AG10803 (cell line): Measurements from ENCODE around the gene WFDC1.

Experiments used
- DNase-seq: peaks from one replicate; pipeline ENCODE4 v3.0.0; 2010; ENCODE audit warnings: low read depth
- H3K4me3 ChIP-seq: 2 replicates; pipeline ENCODE4 v1.5.1; 2011; ENCODE audit warnings: mild to moderate bottlenecking, low read length, control low read depth
- TF ChIP-seq, protein P1 (sequence below): conservative IDR thresholded peaks from 2 replicates; pipeline ENCODE4 v1.5.1; 2011; ENCODE audit warnings: mild to moderate bottlenecking, low read length, control low read depth, inconsistent platforms

Gene WFDC1

DNA sequence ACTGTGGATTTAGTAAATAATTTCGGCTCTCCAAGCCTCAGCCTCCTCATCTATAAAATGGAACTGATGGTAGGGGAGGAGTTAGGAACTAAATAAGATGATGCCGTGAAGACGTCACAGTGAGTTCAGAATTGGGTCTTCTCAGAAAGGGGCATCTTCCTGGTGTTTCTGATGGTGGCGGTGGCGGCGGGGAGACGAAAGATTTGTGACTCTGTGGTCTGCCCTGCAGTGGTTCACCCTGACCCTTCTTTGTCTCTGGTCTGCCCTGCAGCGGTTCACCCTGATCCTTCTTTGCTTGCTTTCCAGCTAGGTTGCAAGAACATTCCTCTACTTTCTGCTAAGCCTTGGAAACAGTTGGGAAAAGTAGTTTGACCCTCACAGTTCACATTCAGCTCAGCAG, 34.3 kb downstream of the WFDC1 start:
- DNase-seq = no peak
- TF ChIP-seq, protein P1, sequence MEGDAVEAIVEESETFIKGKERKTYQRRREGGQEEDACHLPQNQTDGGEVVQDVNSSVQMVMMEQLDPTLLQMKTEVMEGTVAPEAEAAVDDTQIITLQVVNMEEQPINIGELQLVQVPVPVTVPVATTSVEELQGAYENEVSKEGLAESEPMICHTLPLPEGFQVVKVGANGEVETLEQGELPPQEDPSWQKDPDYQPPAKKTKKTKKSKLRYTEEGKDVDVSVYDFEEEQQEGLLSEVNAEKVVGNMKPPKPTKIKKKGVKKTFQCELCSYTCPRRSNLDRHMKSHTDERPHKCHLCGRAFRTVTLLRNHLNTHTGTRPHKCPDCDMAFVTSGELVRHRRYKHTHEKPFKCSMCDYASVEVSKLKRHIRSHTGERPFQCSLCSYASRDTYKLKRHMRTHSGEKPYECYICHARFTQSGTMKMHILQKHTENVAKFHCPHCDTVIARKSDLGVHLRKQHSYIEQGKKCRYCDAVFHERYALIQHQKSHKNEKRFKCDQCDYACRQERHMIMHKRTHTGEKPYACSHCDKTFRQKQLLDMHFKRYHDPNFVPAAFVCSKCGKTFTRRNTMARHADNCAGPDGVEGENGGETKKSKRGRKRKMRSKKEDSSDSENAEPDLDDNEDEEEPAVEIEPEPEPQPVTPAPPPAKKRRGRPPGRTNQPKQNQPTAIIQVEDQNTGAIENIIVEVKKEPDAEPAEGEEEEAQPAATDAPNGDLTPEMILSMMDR = no peak

DNA sequence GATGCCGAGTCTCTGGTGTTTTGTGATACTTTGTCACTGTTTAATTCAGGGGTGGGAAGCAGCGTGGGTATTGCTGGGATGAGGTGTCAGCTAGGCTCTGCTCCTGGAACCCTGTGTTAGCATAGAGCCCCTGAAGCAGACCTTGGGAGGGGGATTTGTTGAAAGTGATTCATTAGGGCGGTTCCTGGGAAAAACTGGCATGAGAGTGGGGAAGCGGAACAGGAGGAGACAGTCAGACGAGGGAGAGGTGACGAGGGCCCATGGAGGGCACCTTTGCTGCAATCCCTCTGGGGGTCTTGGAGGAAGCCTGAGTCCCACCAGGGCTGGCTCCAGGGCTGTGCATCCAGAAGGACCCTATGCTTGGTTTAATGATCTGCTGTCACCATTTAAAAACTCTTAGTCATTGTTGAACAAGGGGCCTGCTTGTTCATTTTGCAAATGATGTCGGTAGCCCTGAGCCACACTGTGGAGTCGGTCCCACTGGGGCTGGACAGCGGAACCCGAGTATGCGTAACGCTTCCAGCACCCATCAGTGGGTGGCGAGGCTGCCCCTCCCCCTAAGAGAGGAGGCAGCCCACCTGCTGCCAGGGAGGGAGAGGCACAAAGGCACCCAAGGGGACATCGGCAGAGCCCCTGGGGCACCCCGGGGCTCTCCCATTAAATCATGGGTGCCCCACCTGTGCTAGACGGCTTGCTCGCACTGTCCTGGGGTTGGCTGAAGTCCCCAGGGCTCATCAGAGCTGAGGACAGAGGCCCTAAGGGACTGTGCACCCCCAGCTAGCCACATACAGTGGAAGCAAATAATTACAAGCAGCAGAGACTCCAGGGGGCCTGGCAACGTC, 35.4 kb downstream of the WFDC1 start:
- no peak overlapping the region for H3K4me3 ChIP-seq
- TF ChIP-seq, protein P1 = no peak
- no peak for DNase-seq

More for the DNA sequence above, 34.3 kb downstream of the WFDC1 start:
- no peak overlapping the region for H3K4me3 ChIP-seq

DNA sequence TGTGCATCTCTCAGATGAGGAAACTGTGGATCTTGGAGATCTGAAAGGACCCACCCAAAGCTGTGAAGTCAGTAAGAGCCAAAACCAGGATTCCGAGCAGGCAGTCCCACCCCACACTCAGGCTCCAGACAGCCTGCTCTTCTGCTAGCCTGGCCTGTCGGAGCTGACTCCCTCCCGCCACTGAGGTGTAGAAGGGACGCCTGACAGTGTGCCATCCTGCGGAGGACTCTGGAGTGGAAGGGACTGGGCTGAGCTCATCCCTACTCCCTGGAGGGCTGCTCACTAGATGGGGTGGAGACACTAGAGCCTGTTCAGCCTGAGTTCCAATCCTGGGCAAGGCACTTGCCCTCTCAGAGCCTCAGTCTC, 36.0 kb downstream of the WFDC1 start:
- DNase-seq = no peak
- TF ChIP-seq, protein P1 = no peak
- no peak overlapping the region for H3K4me3 ChIP-seq

DNA sequence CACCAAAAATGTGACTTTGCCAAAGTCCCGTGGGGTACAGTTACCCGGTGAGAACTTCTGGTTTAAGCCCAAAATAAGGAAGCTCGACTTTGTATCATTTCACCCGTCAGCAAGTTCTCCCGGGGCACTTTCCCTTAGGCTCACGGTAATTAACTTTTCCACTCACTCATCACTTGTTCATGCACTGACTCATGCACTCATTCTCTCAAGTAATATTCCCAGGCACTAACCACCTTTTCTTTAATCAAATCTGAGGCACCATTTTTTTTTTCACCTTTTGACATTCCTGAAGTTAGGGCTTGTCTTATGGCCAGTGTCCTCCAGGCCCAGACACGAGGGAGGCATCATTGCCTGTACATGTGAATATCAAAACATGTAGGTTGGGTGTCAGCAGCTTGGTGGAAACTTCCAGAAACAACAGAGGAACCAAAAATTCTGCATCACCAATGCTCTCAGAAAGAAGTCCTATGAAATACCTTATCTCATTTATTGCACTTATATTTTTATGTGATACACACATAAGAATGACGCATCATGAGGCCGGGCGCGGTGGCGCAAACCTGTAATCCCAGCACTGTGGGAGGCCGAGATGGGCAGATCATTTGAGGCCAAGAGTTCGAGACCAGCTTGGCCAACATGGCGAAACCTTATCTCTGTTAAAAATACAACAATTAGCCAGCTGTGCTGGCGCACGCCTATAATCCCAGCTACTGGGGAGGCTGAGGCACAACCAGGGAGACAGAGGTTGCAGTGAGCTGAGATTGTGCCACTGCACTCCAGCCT, 37.5 kb downstream of the WFDC1 start:
- no peak overlapping the region for H3K4me3 ChIP-seq
- TF ChIP-seq, protein P1 = no peak
- peak; percentile 11 for DNase-seq

DNA sequence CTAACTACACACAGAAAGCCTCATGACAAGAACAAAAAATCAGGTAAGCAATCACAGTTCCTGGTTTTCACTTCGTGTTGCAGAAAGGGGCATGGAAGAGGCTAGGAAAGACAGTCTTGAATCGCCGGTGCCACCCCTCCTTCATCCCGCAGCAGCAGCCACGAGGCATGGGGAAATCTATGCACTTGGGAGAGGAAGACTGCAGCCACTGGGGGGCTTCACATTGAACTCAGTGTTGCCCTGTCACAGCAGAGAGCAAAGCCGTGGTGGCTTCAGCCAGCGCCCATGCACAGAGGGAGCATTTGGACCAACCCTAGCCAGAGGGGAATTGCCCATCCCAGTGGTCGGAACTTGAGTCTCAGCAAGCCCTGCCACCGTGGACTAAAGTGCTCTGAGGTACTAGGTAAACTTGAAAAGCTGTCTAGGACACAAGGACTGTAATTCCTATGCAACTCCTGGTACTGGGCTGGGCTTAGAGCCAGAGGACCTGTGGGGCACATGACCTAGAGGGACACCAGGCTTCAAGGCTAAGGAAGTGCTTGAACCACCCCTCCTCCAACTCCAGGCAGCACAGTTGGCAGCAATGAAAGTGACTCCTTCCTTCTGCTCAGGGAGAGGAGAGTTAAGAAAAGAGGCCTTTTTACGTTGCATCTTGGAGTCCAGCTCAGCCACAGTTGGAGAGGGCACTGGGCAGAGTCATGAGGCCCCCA, 38.5 kb downstream of the WFDC1 start:
- TF ChIP-seq, protein P1 = no peak
- H3K4me3 ChIP-seq = no peak overlapping the region
- no peak for DNase-seq

DNA sequence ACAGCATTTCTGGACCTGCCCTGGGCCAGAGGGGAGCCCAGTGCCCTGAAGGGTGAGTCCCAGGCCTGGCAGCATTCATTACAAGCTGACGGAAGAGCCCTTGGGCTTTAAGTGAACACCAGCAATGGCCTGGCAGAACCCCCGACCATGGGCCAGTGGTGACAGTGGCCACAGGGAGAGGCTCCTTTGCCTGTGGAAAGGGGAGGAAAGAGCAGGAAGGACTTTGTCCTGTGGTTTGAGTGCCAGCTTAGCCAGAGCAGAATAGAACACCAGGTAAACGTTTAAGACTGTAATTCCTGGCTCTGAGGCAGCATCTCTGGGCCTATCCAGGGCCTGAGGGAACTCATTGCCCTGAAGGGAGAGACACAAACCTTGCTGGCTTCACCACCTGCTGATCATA, 39.4 kb downstream of the WFDC1 start:
- TF ChIP-seq, protein P1 = no peak
- DNase-seq = no peak
- H3K4me3 ChIP-seq = no peak overlapping the region
